Right lobe of liver (tissue), 4 donors: Measurements from ENCODE around the gene SYCP2.

Source experiments
- CTCF ChIP-seq, 4 donors: fragments of 200-600 bp in 3 of 4; fragments of 450-650 bp in 1 of 4; IDR thresholded peaks; one replicate each; pipeline versions ENCODE4 v1.5.1 to v1.8.0; 2016 to 2022; ENCODE audit warnings: antibody characterized with exemption in 4 of 4, mild to moderate bottlenecking in 2 of 4
- POLR2A ChIP-seq: fragments of 450-650 bp; IDR thresholded peaks from one replicate; pipeline ENCODE4 v1.6.1; 2017; ENCODE audit warnings: antibody characterized with exemption, mild to moderate bottlenecking
- donor health status: DM: no; HTN: no; CAD: no.
- donor health status: DM: no; HTN: no; CAD: no.
- donor health status: DM: no; HTN: yes; CAD: no.

DNA sequence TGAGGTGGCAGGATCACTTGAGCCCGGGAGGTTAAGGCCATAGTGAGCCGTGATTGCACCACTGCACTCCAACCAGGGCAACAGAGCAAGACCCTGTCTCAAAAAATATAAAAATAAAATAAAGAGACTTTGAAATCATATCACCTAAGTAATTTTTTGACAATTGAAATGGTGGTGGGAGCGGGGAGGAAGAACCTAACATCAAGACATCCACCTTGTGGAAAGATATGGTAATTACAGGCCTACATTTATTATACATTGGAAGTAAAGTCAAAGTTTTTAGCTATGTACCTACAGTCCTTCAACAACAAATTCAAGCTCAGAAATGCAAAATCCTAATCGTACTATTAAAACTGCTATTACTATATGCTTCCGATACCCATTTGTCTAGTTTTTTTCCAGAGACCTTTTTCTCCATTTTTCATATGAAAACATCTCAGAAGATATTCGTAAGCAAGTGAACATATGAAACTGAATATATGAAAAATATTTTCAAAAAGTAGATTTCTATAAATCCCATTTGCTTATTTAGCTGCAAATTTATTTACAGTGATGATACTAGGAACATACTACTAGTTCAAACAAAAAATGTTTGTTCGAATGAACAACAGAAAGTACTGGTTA, 83.3 kb downstream of the SYCP2 start:
- peak; percentile 46 to 63 (median 61) for TF ChIP-seq CTCF (IDR thresholded peaks at IDR 0.05)
- TF ChIP-seq POLR2A, result no peak
